Endothelial cell of umbilical vein (primary cell): ENCODE measurements around the gene SLC22A3. TPM values are rescaled to one million over a fixed set of nuclear protein-coding genes. Genes with fewer than 3 reads are reported as not detected.

Experiments used
- BruUV-seq: library from RNA; stranded (reverse); fragments of 400-500 nt; replicated peaks from 2 replicates; lab custom pipeline; 2021; lab: Mats Ljungman, UMichigan
- CTCF ChIA-PET: fragments of 300-600, 350-600 bp; sonication (Branson Sonifier 250); formaldehyde crosslinking; loops from one replicate; lab custom pipeline; 2021; ENCODE audit warnings: antibody characterized with exemption, inconsistent platforms; lab: Charles Lee
- POLR2A ChIA-PET: fragments of 300-600, 350-600 bp; sonication (Branson Sonifier 250); formaldehyde crosslinking; loops from one replicate; lab custom pipeline; 2021; ENCODE audit warnings: antibody characterized with exemption, inconsistent platforms; lab: Charles Lee
- DNase-seq: peaks from one replicate; pipeline ENCODE4 v3.0.0-alpha.2; 2011; ENCODE audit warnings: low read depth, low spot score
- FAIRE-seq: peaks from 2 replicates; lab custom pipeline; 2011; peaks lifted over from hg19 to GRCh38; lab: Jason Lieb, UNC
- H2AFZ ChIP-seq: 2 replicates; pipeline ENCODE4 v1.6.0; 2012; ENCODE audit warnings: low read depth, low read length, control low read depth, inconsistent platforms
- H3K27ac ChIP-seq: 2 replicates; pipeline ENCODE4 v1.5.1; 2011; ENCODE audit warnings: low read depth, mild to moderate bottlenecking, control low read depth, low read length, moderate library complexity; ENCODE audit not compliant: insufficient read depth
- H3K27me3 ChIP-seq, 2 experiments: 2 replicates each; pipeline versions ENCODE4 v1.6.0 to v1.6.1; 2011; ENCODE audit warnings: low read length in 2 of 2, mixed read lengths in 1 of 2; ENCODE audit not compliant: control insufficient read depth in 2 of 2, insufficient read depth in 2 of 2
- H3K36me3 ChIP-seq, 2 experiments: 2 replicates in 1 of 2; 3 replicates in 1 of 2; pipeline ENCODE4 v1.5.1; 2011; ENCODE audit warnings: low read length in 2 of 2, mild to moderate bottlenecking in 1 of 2, moderate library complexity in 1 of 2; ENCODE audit not compliant: control insufficient read depth in 2 of 2, insufficient read depth in 2 of 2; ENCODE audit errors: extremely low read depth in 1 of 2
- H3K4me1 ChIP-seq: 3 replicates; pipeline ENCODE4 v1.5.1; 2011; ENCODE audit warnings: mild to moderate bottlenecking, low read length; ENCODE audit not compliant: control insufficient read depth, insufficient read depth; ENCODE audit errors: extremely low read depth
- H3K4me2 ChIP-seq: 2 replicates; pipeline ENCODE4 v1.6.1; 2011; ENCODE audit warnings: low read length, control low read depth, mixed read lengths; ENCODE audit not compliant: insufficient read depth
- H3K4me3 ChIP-seq, 3 experiments: fragments of 200-600 bp in 1 of 3; sonication (generic), shearing (Covaris generic) in 1 of 3; replicated peaks in 1 of 3; 2 replicates each; pipeline ENCODE4 v1.5.1; 2011 to 2016; ENCODE audit warnings: control low read depth in 3 of 3, low read length in 3 of 3, mild to moderate bottlenecking in 2 of 3, inconsistent platforms in 1 of 3, low read depth in 1 of 3, moderate library complexity in 1 of 3; ENCODE audit not compliant: insufficient read depth in 1 of 3
- H3K79me2 ChIP-seq: 2 replicates; pipeline ENCODE4 v1.6.0; 2012; ENCODE audit warnings: low read length, inconsistent platforms; ENCODE audit not compliant: control insufficient read depth, insufficient read depth
- H3K9ac ChIP-seq: replicated peaks from 2 replicates; pipeline ENCODE3; 2011; ENCODE audit warnings: low read length, control low read depth; ENCODE audit not compliant: insufficient read depth; ENCODE audit errors: extremely low read depth
- H3K9me1 ChIP-seq: replicated peaks from 3 replicates; pipeline ENCODE4 v1.6.0; 2011; ENCODE audit warnings: mild to moderate bottlenecking, low read length; ENCODE audit not compliant: control insufficient read depth, insufficient read depth; ENCODE audit errors: extremely low read depth
- H3K9me3 ChIP-seq: replicated peaks from 2 replicates; pipeline ENCODE4 v1.5.1; 2012; ENCODE audit warnings: low read length, inconsistent platforms; ENCODE audit not compliant: control insufficient read depth, insufficient read depth
- H4K20me1 ChIP-seq: replicated peaks from 2 replicates; pipeline ENCODE3; 2011; ENCODE audit warnings: mild to moderate bottlenecking, low read length; ENCODE audit not compliant: control insufficient read depth, insufficient read depth; ENCODE audit errors: extremely low read depth
- CTCF ChIP-seq, 2 donors: IDR thresholded peaks; 1 replicate in 1 of 2; 2 replicates in 1 of 2; pipeline ENCODE4 v1.5.1; 2011; ENCODE audit warnings: low read length in 2 of 2, mild to moderate bottlenecking in 2 of 2, moderate library complexity in 2 of 2, control low read depth in 1 of 2, inconsistent platforms in 1 of 2, low read depth in 1 of 2; ENCODE audit not compliant: insufficient read depth in 1 of 2; ENCODE audit errors: extremely low read depth in 1 of 2
- EZH2 ChIP-seq: IDR thresholded peaks from 2 replicates; pipeline ENCODE4 v1.6.1; 2012; ENCODE audit warnings: borderline replicate concordance, low read depth, mild to moderate bottlenecking, moderate library complexity, low read length, inconsistent platforms; ENCODE audit not compliant: severe bottlenecking
- FOS ChIP-seq: IDR thresholded peaks from 2 replicates; pipeline ENCODE4 v1.6.1; 2011; ENCODE audit warnings: mild to moderate bottlenecking, low read length, moderate library complexity, borderline replicate concordance; ENCODE audit not compliant: insufficient read depth
- GATA2 ChIP-seq: IDR thresholded peaks from 2 replicates; pipeline ENCODE4 v1.7.0; 2011; ENCODE audit warnings: low read depth, mild to moderate bottlenecking, moderate library complexity, mixed read lengths, low read length; ENCODE audit not compliant: insufficient read length, insufficient read depth
- JUN ChIP-seq: IDR thresholded peaks from 2 replicates; pipeline ENCODE4 v1.6.1; 2011; ENCODE audit warnings: borderline replicate concordance, low read depth; ENCODE audit not compliant: insufficient read length, insufficient read depth
- MAX ChIP-seq: IDR thresholded peaks from 2 replicates; pipeline ENCODE4 v1.6.1; 2011; ENCODE audit not compliant: insufficient read depth, insufficient read length
- MYC ChIP-seq: IDR thresholded peaks from one replicate; pipeline ENCODE4 v1.6.1; 2011; ENCODE audit warnings: mild to moderate bottlenecking, low read depth, low read length
- POLR2A ChIP-seq: IDR thresholded peaks from 2 replicates; pipeline ENCODE4 v1.6.1; 2012; ENCODE audit warnings: low read depth, mild to moderate bottlenecking, control low read depth, low read length
- POLR2AphosphoS5 ChIP-seq: IDR thresholded peaks from 2 replicates; pipeline ENCODE4 v1.6.1; 2012; ENCODE audit warnings: low read depth, mild to moderate bottlenecking, control low read depth, low read length, moderate library complexity; ENCODE audit not compliant: insufficient read depth
- dilution Hi-C: fragments of 300-500 bp; cut with MboI; formaldehyde crosslinking; loops from one replicate; pipeline ENCODE4 v1.15.0; 2019; ENCODE audit warnings: low sequenced_read_pairs; ENCODE audit not compliant: extremely low pct_ligation_motif_present
- intact Hi-C: fragments of 100-400 bp; cut with micrococcal nuclease; formaldehyde crosslinking; loops from one replicate; pipeline ENCODE4 v1.10.0; 2022
- polyA plus RNA-seq, 4 experiments: library from polyadenylated mRNA; depleted of rRNA in 3 of 4; stranded (reverse) in 3 of 4; unstranded in 1 of 4; fragments of >200 nt; gene quantifications; 2 replicates each; pipeline versions ENCODE4 v1.2.1 to v1.2.3, GENCODE V29; 2011 to 2012; ENCODE audit warnings: missing spikeins in 1 of 4
- total RNA-seq: library from RNA; stranded (reverse); gene quantifications from 2 replicates; pipeline ENCODE4 v1.2.3, GENCODE V29; 2021

The SLC22A3 gene
- total and polyA plus RNA-seq, 2 donors (not counting 3 experiments of a cell fraction or from before 2014, with no cell fraction given): not detected

- no peak overlapping the region for H2AFZ ChIP-seq
- no peak overlapping the region for H3K27ac ChIP-seq
- H3K9me3 ChIP-seq: no peaks in the 10 kb centered on the region
- CTCF ChIA-PET: no interaction called here
- dilution Hi-C loops: no loop called here
- FAIRE-seq (no peak), DNase-seq (no peak)
- H3K4me3 ChIP-seq: no peak overlapping the region
- no peak overlapping the region for H3K9ac ChIP-seq
- TF ChIP-seq EZH2 (no peak), POLR2AphosphoS5 (no peak), GATA2 (no peak), MAX (no peak), MYC (no peak), POLR2A (no peak), CTCF (IDR thresholded peaks at IDR 0.05; ENCODE audit: extremely low read depth in 1 of 2, insufficient read depth in 1 of 2, low read depth in 1 of 2, low read length in 2 of 2) (no peak), FOS (no peak), JUN (no peak)
- H3K79me2 ChIP-seq: no peaks in the 10 kb centered on the region
- POLR2A ChIA-PET: no interaction called here
- no TSS peak for BruUV-seq
- no peaks in the 10 kb centered on the region for H4K20me1 ChIP-seq
- H3K27me3 ChIP-seq: peaks cover 8 to 14% of the 10 kb centered on the region in 2 experiments
- no peaks in the 10 kb centered on the region for H3K9me1 ChIP-seq
- H3K4me2 ChIP-seq: no peak overlapping the region
- intact Hi-C loops: no loop called here
- H3K36me3 ChIP-seq: no peaks in the 10 kb centered on the region
- no peaks in the 10 kb centered on the region for H3K4me1 ChIP-seq
Observed at GRCh38 chr6:160347259-160348222, 637 bp upstream of the SLC22A3 start.
